Measurements from ENCODE around the gene FAM200A.

Gene FAM200A

DNA sequence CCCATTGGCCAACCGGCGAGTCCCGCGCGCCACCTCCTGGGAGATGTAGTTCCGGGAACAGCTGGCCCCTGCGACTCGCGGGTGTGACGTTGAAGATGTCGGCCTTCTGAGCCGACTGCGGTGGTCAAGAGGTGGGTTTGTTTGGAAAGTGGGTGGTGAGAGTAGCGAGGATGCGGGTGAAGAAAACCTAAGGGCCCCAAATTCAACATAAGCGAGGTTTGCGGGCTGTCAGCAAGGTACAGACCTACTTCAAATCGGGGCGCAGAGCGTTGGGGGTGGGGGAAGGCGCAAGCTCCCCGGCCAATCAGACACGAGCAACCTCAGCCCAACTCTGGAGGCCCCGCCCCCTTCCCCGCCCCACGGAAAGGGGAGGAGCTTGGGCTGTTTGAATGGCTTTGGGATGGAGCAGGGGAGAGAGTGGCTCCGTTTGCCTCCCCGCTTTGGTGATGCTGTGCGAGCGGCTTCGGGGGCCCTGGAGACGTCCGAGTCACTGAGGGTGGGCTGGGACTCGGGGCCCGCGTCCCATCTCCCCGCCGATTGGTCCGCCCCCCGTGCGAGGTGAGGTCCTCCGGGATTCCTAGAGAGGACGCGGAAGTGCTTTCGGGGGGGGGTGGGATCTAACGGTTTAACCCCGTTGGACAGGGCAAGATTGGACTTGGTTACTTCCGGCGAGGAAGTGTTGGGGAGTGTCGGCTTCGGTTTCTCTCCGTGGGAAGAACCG is 47.2 kb downstream of the FAM200A start, which contains the start of gene ZKSCAN5 (continued):
- TF ChIP-seq ZNF274 (IDR thresholded peaks at IDR 0.05; ENCODE audit: low read length) = no peak
- TF ChIP-seq ZNF274 (tag by site-specific recombination; IDR thresholded peaks at IDR 0.05; ENCODE audit: borderline replicate concordance) = no peak
- TF ChIP-seq ZNF449 (tag by site-specific recombination; IDR thresholded peaks at IDR 0.05) = peak; percentile 55; the same call in 1 of the 2 replicates
- TF ChIP-seq ZNF626 (tag by site-specific recombination; IDR thresholded peaks at IDR 0.05) = no peak
- peak; percentile 83 for TF ChIP-seq KLF8 (tag by site-specific recombination; IDR thresholded peaks at IDR 0.05)
- peak; percentile 50 for TF ChIP-seq IKZF3 (tag by site-specific recombination; IDR thresholded peaks at IDR 0.05)
- TF ChIP-seq, protein P1, sequence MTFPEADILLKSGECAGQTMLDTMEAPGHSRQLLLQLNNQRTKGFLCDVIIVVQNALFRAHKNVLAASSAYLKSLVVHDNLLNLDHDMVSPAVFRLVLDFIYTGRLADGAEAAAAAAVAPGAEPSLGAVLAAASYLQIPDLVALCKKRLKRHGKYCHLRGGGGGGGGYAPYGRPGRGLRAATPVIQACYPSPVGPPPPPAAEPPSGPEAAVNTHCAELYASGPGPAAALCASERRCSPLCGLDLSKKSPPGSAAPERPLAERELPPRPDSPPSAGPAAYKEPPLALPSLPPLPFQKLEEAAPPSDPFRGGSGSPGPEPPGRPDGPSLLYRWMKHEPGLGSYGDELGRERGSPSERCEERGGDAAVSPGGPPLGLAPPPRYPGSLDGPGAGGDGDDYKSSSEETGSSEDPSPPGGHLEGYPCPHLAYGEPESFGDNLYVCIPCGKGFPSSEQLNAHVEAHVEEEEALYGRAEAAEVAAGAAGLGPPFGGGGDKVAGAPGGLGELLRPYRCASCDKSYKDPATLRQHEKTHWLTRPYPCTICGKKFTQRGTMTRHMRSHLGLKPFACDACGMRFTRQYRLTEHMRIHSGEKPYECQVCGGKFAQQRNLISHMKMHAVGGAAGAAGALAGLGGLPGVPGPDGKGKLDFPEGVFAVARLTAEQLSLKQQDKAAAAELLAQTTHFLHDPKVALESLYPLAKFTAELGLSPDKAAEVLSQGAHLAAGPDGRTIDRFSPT (tag by site-specific recombination; IDR thresholded peaks at IDR 0.05) = no peak
- TF ChIP-seq YY2 (tag by site-specific recombination; IDR thresholded peaks at IDR 0.05) = peak; percentile 50; the same call in 1 of the 2 replicates
- no peak for TF ChIP-seq ZNF426 (tag by site-specific recombination; IDR thresholded peaks at IDR 0.05)
- TF ChIP-seq TSHZ1 (tag by site-specific recombination; IDR thresholded peaks at IDR 0.05; ENCODE audit: borderline replicate concordance) = no peak
- TF ChIP-seq, protein P2, sequence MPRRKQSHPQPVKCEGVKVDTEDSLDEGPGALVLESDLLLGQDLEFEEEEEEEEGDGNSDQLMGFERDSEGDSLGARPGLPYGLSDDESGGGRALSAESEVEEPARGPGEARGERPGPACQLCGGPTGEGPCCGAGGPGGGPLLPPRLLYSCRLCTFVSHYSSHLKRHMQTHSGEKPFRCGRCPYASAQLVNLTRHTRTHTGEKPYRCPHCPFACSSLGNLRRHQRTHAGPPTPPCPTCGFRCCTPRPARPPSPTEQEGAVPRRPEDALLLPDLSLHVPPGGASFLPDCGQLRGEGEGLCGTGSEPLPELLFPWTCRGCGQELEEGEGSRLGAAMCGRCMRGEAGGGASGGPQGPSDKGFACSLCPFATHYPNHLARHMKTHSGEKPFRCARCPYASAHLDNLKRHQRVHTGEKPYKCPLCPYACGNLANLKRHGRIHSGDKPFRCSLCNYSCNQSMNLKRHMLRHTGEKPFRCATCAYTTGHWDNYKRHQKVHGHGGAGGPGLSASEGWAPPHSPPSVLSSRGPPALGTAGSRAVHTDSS (tag by site-specific recombination; IDR thresholded peaks at IDR 0.05) = no peak
- peak; percentile 91; the same call in 1 of the 2 replicates for TF ChIP-seq ZBTB48 (tag by site-specific recombination; IDR thresholded peaks at IDR 0.05)
- 0 out of 2 replicates have a peak, but pooled peaks have one; percentile 54 for TF ChIP-seq ZNF324 (tag by site-specific recombination; IDR thresholded peaks at IDR 0.05)
- no peak for TF ChIP-seq ZNF140 (tag by site-specific recombination; IDR thresholded peaks at IDR 0.05)
- TF ChIP-seq ZNF214 (tag by site-specific recombination; IDR thresholded peaks at IDR 0.05; ENCODE audit: borderline replicate concordance) = no peak
- TF ChIP-seq BCL11A (tag by site-specific recombination; IDR thresholded peaks at IDR 0.05; ENCODE audit: low read depth) = no peak; the same call in 1 of the 2 replicates
- peak; percentile 6; the same call in 1 of the 2 replicates for TF ChIP-seq ZNF558 (tag by site-specific recombination; IDR thresholded peaks at IDR 0.05)
- TF ChIP-seq ZSCAN30 (tag by site-specific recombination; IDR thresholded peaks at IDR 0.05) = peak; percentile 26; the same call in 1 of the 2 replicates
- TF ChIP-seq KLF16 (tag by site-specific recombination; IDR thresholded peaks at IDR 0.05) = peak; percentile 90
- peak; percentile 76; the same call in 1 of the 2 replicates for TF ChIP-seq SP7 (tag by site-specific recombination; IDR thresholded peaks at IDR 0.05)
- TF ChIP-seq, protein P3, sequence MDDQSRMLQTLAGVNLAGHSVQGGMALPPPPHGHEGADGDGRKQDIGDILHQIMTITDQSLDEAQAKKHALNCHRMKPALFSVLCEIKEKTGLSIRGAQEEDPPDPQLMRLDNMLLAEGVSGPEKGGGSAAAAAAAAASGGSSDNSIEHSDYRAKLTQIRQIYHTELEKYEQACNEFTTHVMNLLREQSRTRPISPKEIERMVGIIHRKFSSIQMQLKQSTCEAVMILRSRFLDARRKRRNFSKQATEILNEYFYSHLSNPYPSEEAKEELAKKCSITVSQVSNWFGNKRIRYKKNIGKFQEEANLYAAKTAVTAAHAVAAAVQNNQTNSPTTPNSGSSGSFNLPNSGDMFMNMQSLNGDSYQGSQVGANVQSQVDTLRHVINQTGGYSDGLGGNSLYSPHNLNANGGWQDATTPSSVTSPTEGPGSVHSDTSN (CRISPR knock-in tag; IDR thresholded peaks at IDR 0.05) = no peak
- TF ChIP-seq SCRT1 (tag by site-specific recombination; IDR thresholded peaks at IDR 0.05; ENCODE audit: borderline replicate concordance) = no peak
- TF ChIP-seq ZNF341 (tag by site-specific recombination; IDR thresholded peaks at IDR 0.05; ENCODE audit: low read depth) = peak; percentile 69
- TF ChIP-seq ZBTB8A (tag by site-specific recombination; IDR thresholded peaks at IDR 0.05) = peak; percentile 63; the same call in 1 of the 2 replicates
- TF ChIP-seq ZNF549 (tag by site-specific recombination; IDR thresholded peaks at IDR 0.05) = no peak
- peak; percentile 92 for TF ChIP-seq ZNF629 (tag by site-specific recombination; IDR thresholded peaks at IDR 0.05)
- no peak for TF ChIP-seq ZNF777 (tag by site-specific recombination; IDR thresholded peaks at IDR 0.05; ENCODE audit: borderline replicate concordance)
- no peak for TF ChIP-seq ZNF132 (tag by site-specific recombination; IDR thresholded peaks at IDR 0.05; ENCODE audit: borderline replicate concordance)
- TF ChIP-seq ZFP69B (tag by site-specific recombination; IDR thresholded peaks at IDR 0.05) = no peak
- 0 out of 2 replicates have a peak, but pooled peaks have one; percentile 50 for TF ChIP-seq ZFP37 (tag by site-specific recombination; IDR thresholded peaks at IDR 0.05)
